H1 (cell line): Measurements from ENCODE around the gene GABRE. TPM values are rescaled to one million over a fixed set of nuclear protein-coding genes. Genes with fewer than 3 reads are reported as not detected.

Experiments
- CTCF ChIA-PET: fragments of 300-600 bp; sonication (Branson Sonifier 250); formaldehyde crosslinking; loops from one replicate; lab custom pipeline; 2021; ENCODE audit not compliant: partially characterized antibody; lab: Charles Lee
- POLR2A ChIA-PET: fragments of 300-600 bp; sonication (Branson Sonifier 250); formaldehyde crosslinking; loops from one replicate; lab custom pipeline; 2021; ENCODE audit warnings: inconsistent platforms; ENCODE audit not compliant: partially characterized antibody; lab: Charles Lee
- DNase-seq, 2 experiments: peaks; one replicate each; pipeline versions ENCODE4 v3.0.0 to v3.0.0-alpha.2; 2010 to 2022; ENCODE audit warnings: low spot score in 2 of 2, low read depth in 1 of 2, mixed read lengths in 1 of 2
- FAIRE-seq: peaks from 2 replicates; lab custom pipeline; 2011; peaks lifted over from hg19 to GRCh38; lab: Jason Lieb, UNC
- H2AFZ ChIP-seq: 2 replicates; pipeline ENCODE4 v1.8.1; 2012; ENCODE audit warnings: low read length, inconsistent platforms
- H2AK5ac ChIP-seq: 2 replicates; pipeline ENCODE4 v1.6.1; 2013; ENCODE audit warnings: low read depth, low read length
- H2BK120ac ChIP-seq: replicated peaks from 2 replicates; pipeline ENCODE3; 2013; ENCODE audit warnings: low read depth, low read length, inconsistent platforms
- H2BK12ac ChIP-seq: 2 replicates; pipeline ENCODE4 v1.6.1; 2013; ENCODE audit warnings: low read depth, low read length
- H2BK15ac ChIP-seq: 2 replicates; pipeline ENCODE4 v1.6.1; 2013; ENCODE audit warnings: low read length
- H2BK20ac ChIP-seq: 2 replicates; pipeline ENCODE4 v1.6.1; 2013; ENCODE audit warnings: low read length
- H2BK5ac ChIP-seq: 2 replicates; pipeline ENCODE4 v1.6.1; 2013; ENCODE audit warnings: low read depth, low read length
- H3K14ac ChIP-seq: 2 replicates; pipeline ENCODE4 v1.6.1; 2013; ENCODE audit warnings: inconsistent platforms; ENCODE audit not compliant: insufficient read length
- H3K18ac ChIP-seq: 2 replicates; pipeline ENCODE4 v1.6.1; 2013; ENCODE audit warnings: low read length; ENCODE audit errors: extremely low read depth
- H3K23ac ChIP-seq: 2 replicates; pipeline ENCODE4 v1.6.1; 2013; ENCODE audit warnings: inconsistent platforms; ENCODE audit not compliant: insufficient read length
- H3K23me2 ChIP-seq: 2 replicates; pipeline ENCODE4 v1.6.1; 2013; ENCODE audit warnings: low read depth, low read length
- H3K27ac ChIP-seq: 2 replicates; pipeline ENCODE4 v1.6.1; 2011; ENCODE audit warnings: low read depth, low read length, inconsistent platforms
- H3K27me3 ChIP-seq, 4 experiments: replicated peaks in 1 of 4; 1 replicate in 1 of 4; 2 replicates in 3 of 4; pipeline versions ENCODE4 v1.6.1 to v1.8.1; 2011 to 2013; ENCODE audit warnings: low read length in 3 of 4, mild to moderate bottlenecking in 3 of 4, inconsistent platforms in 2 of 4, mixed read lengths in 2 of 4, moderate library complexity in 1 of 4; ENCODE audit not compliant: control insufficient read depth in 3 of 4, insufficient read depth in 3 of 4; ENCODE audit errors: extremely low read depth in 1 of 4
- H3K36me3 ChIP-seq, 4 experiments: 2 replicates each; pipeline versions ENCODE4 v1.6.1 to v1.8.1; 2011 to 2013; ENCODE audit warnings: mild to moderate bottlenecking in 4 of 4, low read length in 3 of 4, moderate library complexity in 2 of 4, control low read depth in 1 of 4, inconsistent platforms in 1 of 4; ENCODE audit not compliant: insufficient read depth in 4 of 4, control insufficient read depth in 2 of 4
- H3K4ac ChIP-seq: replicated peaks from 2 replicates; pipeline ENCODE3; 2013; ENCODE audit warnings: low read length, low read depth, mixed read lengths, inconsistent platforms; ENCODE audit not compliant: insufficient read length
- H3K4me1 ChIP-seq, 4 experiments: replicated peaks in 1 of 4; 1 replicate in 1 of 4; 2 replicates in 3 of 4; pipeline versions ENCODE4 v1.6.1 to v1.8.1; 2011 to 2013; ENCODE audit warnings: low read length in 3 of 4, inconsistent platforms in 2 of 4, mixed read lengths in 1 of 4; ENCODE audit not compliant: insufficient read depth in 4 of 4, control insufficient read depth in 3 of 4
- H3K4me2 ChIP-seq, 2 experiments: 2 replicates each; pipeline versions ENCODE4 v1.6.1 to v1.8.1; 2011 to 2013; ENCODE audit warnings: low read depth in 2 of 2, low read length in 2 of 2, control low read depth in 1 of 2, inconsistent platforms in 1 of 2, mild to moderate bottlenecking in 1 of 2; ENCODE audit not compliant: insufficient read depth in 1 of 2
- H3K4me3 ChIP-seq, 4 experiments: fragments of 200-600, 300-600 bp in 1 of 4; sonication (generic), shearing (Covaris generic), sonication (Bioruptor Twin) in 1 of 4; 2 replicates each; pipeline versions ENCODE4 v1.5.1 to v1.8.1; 2011 to 2016; ENCODE audit warnings: low read length in 4 of 4, low read depth in 3 of 4, control low read depth in 2 of 4, inconsistent platforms in 2 of 4, mild to moderate bottlenecking in 2 of 4, mixed read lengths in 1 of 4, moderate library complexity in 1 of 4; ENCODE audit not compliant: insufficient read depth in 2 of 4; ENCODE audit errors: extremely low read depth in 1 of 4
- H3K56ac ChIP-seq: replicated peaks from 2 replicates; pipeline ENCODE3; 2013; ENCODE audit warnings: low read depth, mild to moderate bottlenecking, mixed read lengths, low read length, inconsistent platforms; ENCODE audit not compliant: insufficient read length
- H3K79me1 ChIP-seq: 2 replicates; pipeline ENCODE4 v1.6.1; 2013; ENCODE audit warnings: low read depth, low read length, control low read depth
- H3K79me2 ChIP-seq, 2 experiments: 2 replicates each; pipeline versions ENCODE4 v1.6.1 to v1.8.1; 2012 to 2013; ENCODE audit warnings: low read length in 2 of 2, mild to moderate bottlenecking in 2 of 2, inconsistent platforms in 1 of 2; ENCODE audit not compliant: insufficient read depth in 2 of 2, control insufficient read depth in 1 of 2
- H3K9ac ChIP-seq, 4 experiments: replicated peaks in 1 of 4; 1 replicate in 1 of 4; 2 replicates in 3 of 4; pipeline versions ENCODE4 v1.6.1 to v1.8.1; 2011 to 2013; ENCODE audit warnings: low read depth in 3 of 4, low read length in 3 of 4, control low read depth in 2 of 4, mild to moderate bottlenecking in 2 of 4, moderate library complexity in 2 of 4, inconsistent platforms in 1 of 4; ENCODE audit errors: extremely low read depth in 1 of 4
- H3K9me3 ChIP-seq, 2 experiments: 2 replicates each; pipeline versions ENCODE4 v1.6.1 to v1.8.1; 2012 to 2013; ENCODE audit warnings: mild to moderate bottlenecking in 2 of 2, moderate library complexity in 2 of 2, control low read depth in 1 of 2, inconsistent platforms in 1 of 2, low read depth in 1 of 2, low read length in 1 of 2, mixed read lengths in 1 of 2; ENCODE audit not compliant: insufficient read depth in 2 of 2
- H4K20me1 ChIP-seq, 2 experiments: replicated peaks in 1 of 2; 2 replicates each; pipeline versions ENCODE3 to v1.8.1; 2011 to 2013; ENCODE audit warnings: inconsistent platforms in 2 of 2, low read length in 2 of 2, mild to moderate bottlenecking in 1 of 2; ENCODE audit not compliant: insufficient read depth in 2 of 2, control insufficient read depth in 1 of 2
- H4K5ac ChIP-seq: 2 replicates; pipeline ENCODE4 v1.6.1; 2013; ENCODE audit warnings: low read length, low read depth, mixed read lengths, inconsistent platforms; ENCODE audit not compliant: insufficient read length
- H4K8ac ChIP-seq: 2 replicates; pipeline ENCODE4 v1.8.0; 2013; ENCODE audit warnings: mild to moderate bottlenecking, moderate library complexity, low read length, inconsistent platforms; ENCODE audit not compliant: insufficient read depth; ENCODE audit errors: extremely low read depth
- H4K91ac ChIP-seq: replicated peaks from 2 replicates; pipeline ENCODE3; 2013; ENCODE audit warnings: low read length, mixed read lengths, inconsistent platforms; ENCODE audit not compliant: insufficient read length
- NANOG ChIP-seq: IDR thresholded peaks from 2 replicates; pipeline ENCODE4 v1.6.1; 2011; ENCODE audit warnings: low read length, low read depth, mild to moderate bottlenecking, inconsistent platforms; ENCODE audit not compliant: insufficient read depth, poor library complexity, severe bottlenecking
- SUZ12 ChIP-seq: fragments of 200-600 bp; sonication (generic); IDR thresholded peaks from 2 replicates; pipeline ENCODE4 v1.6.1; 2012; ENCODE audit warnings: mild to moderate bottlenecking, inconsistent platforms, low read length, moderate library complexity, mixed read lengths
- TBP ChIP-seq: IDR thresholded peaks from 2 replicates; pipeline ENCODE4 v1.6.1; 2011; ENCODE audit warnings: low read depth, low read length, improper control_type of control experiment
- WGBS, 2 experiments: shearing (Covaris generic) in 1 of 2; methylation state at CpG; one replicate each; pipeline versions ENCODE4 v1.1.6 to v1.1.7; 2013 to 2015; ENCODE audit warnings: low lambda C conversion rate in 2 of 2, mixed read lengths in 2 of 2, inconsistent platforms in 1 of 2, low coverage in 1 of 2, missing lambda C conversion rate in 1 of 2; ENCODE audit not compliant: insufficient replicate concordance in 2 of 2, insufficient coverage in 1 of 2, insufficient read length in 1 of 2; ENCODE audit errors: extremely low coverage in 1 of 2, missing lambda C conversion rate in 1 of 2; 5-methylcytosine and 5-hydroxymethylcytosine counted together
- polyA plus RNA-seq, 7 experiments: library from polyadenylated mRNA; depleted of rRNA in 3 of 7; stranded (reverse) in 5 of 7; unstranded in 2 of 7; fragments of >200 nt in 5 of 7; fragments of 200-250 nt in 2 of 7; gene quantifications; 1 replicate in 5 of 7; 2 replicates in 1 of 7; 4 replicates in 1 of 7; pipeline versions ENCODE4 v1.2.1 to v1.2.3, GENCODE V29; 2011 to 2013; ENCODE audit warnings: missing spikeins in 2 of 7, mixed read lengths in 2 of 7
- total RNA-seq: library from RNA; stranded (reverse); fragmentation: NEBNext Ultra II Directional; extraction: Animal tissue kit (Norgen Biotek cat#: 25700); gene quantifications from 2 replicates; pipeline ENCODE4 v1.2.1, GENCODE V29; 2021
- TF ChIP-seq, protein P1 (sequence below), 3 experiments: IDR thresholded peaks; 1 replicate in 2 of 3; 2 replicates in 1 of 3; pipeline versions ENCODE4 v1.5.1 to v1.6.1; 2011; ENCODE audit warnings: low read length in 3 of 3, mild to moderate bottlenecking in 3 of 3, inconsistent platforms in 2 of 3, low read depth in 1 of 3, moderate library complexity in 1 of 3; ENCODE audit not compliant: insufficient read depth in 1 of 3; ENCODE audit errors: control extremely low read depth in 1 of 3
- TF ChIP-seq, protein P2 (sequence below): IDR thresholded peaks from 2 replicates; pipeline ENCODE4 v1.6.1; 2011; ENCODE audit warnings: low read depth, mild to moderate bottlenecking, low read length; ENCODE audit not compliant: insufficient read depth

GABRE gene
- total and polyA plus RNA-seq, 2 of the 8 experiments (the other 6 are each of a cell fraction or from before 2014, with no cell fraction given) = 5.5 to 7.0 TPM

DNA sequence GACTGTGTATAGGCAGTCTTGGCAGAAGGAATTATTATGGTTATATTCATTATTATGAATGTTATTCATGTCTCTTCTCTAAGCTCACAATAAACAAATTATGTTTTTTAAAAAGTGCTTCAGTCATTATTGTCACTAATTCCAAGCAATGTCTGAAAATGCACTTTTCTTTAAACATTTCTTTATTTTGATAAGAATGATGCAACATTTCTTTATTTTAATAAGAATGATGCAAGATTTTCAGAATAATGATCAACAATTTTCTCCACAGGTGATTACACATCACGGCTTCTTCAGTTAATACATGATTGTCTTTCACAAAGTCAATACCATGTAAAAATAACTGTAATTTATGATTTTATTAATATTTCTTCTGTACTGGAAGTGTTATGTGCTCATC lies 39.1 kb downstream of the GABRE start:
- Histone ChIP-seq H2BK12ac (no peak overlapping the region), H3K4me3 (no peak overlapping the region), H4K91ac (no peak overlapping the region), H3K9ac (no peak overlapping the region), H3K4me1 (no peaks in the 10 kb centered on the region), H4K8ac (no peak overlapping the region), H2AFZ (no peak overlapping the region), H3K23me2 (no peaks in the 10 kb centered on the region), H3K27me3 (no peaks in the 10 kb centered on the region), H2BK120ac (no peak overlapping the region), H2BK5ac (no peak overlapping the region), H3K9me3 (no peaks in the 10 kb centered on the region), H3K56ac (no peak overlapping the region), H3K27ac (no peak overlapping the region), H2AK5ac (no peak overlapping the region), H3K18ac (no peak overlapping the region), H3K23ac (no peak overlapping the region), H4K5ac (no peak overlapping the region), H3K79me1 (no peaks in the 10 kb centered on the region), H3K79me2 (no peaks in the 10 kb centered on the region), H4K20me1 (no peaks in the 10 kb centered on the region), H2BK20ac (no peak overlapping the region), H2BK15ac (no peak overlapping the region), H3K14ac (no peak overlapping the region), H3K36me3 (no peaks in the 10 kb centered on the region), H3K4ac (no peak overlapping the region), H3K4me2 (no peak overlapping the region)
- FAIRE-seq = no peak
- POLR2A ChIA-PET = no interaction called here
- CTCF ChIA-PET = no interaction called here
- WGBS, 2 experiments = 100% methylated on average over 1 of the region's 1 CpG; no CpG with 5 or more reads in 1 of the 2 experiments
- TF ChIP-seq TBP (no peak), NANOG (no peak), SUZ12 (no peak)
- TF ChIP-seq, protein P1, sequence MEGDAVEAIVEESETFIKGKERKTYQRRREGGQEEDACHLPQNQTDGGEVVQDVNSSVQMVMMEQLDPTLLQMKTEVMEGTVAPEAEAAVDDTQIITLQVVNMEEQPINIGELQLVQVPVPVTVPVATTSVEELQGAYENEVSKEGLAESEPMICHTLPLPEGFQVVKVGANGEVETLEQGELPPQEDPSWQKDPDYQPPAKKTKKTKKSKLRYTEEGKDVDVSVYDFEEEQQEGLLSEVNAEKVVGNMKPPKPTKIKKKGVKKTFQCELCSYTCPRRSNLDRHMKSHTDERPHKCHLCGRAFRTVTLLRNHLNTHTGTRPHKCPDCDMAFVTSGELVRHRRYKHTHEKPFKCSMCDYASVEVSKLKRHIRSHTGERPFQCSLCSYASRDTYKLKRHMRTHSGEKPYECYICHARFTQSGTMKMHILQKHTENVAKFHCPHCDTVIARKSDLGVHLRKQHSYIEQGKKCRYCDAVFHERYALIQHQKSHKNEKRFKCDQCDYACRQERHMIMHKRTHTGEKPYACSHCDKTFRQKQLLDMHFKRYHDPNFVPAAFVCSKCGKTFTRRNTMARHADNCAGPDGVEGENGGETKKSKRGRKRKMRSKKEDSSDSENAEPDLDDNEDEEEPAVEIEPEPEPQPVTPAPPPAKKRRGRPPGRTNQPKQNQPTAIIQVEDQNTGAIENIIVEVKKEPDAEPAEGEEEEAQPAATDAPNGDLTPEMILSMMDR (IDR thresholded peaks at IDR 0.05; ENCODE audit: control extremely low read depth in 1 of 3, insufficient read depth in 1 of 3, low read depth in 1 of 3, low read length in 3 of 3) = no peak
- TF ChIP-seq, protein P2, sequence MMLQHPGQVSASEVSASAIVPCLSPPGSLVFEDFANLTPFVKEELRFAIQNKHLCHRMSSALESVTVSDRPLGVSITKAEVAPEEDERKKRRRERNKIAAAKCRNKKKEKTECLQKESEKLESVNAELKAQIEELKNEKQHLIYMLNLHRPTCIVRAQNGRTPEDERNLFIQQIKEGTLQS = no peak
- no peak for DNase-seq
